Measurements from ENCODE around the gene SMURF1. TPM values are rescaled to one million over a fixed set of nuclear protein-coding genes. Genes with fewer than 3 reads are reported as not detected.

The SMURF1 gene
- total RNA-seq, 1 experiment from 2014 or later: 15.9 TPM

DNA sequence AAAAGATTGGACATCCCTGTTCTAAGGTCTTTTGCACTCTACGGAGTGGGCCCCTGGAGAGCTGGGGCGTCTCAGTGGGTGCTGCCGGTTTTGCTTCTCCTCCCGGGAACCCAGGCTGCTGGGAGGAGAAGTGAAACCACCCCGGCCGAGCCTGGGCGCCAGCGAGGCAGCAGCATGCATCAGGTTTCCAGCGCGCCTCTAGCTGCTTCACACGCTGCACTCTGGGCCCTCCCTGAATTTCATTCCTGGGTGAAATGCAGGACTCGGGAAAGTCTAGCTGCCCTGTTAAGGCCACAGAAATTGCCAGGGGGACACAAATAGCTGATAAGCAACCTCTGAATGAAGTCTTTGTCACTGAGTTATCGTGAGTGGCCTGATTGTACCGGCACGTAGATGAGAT lies 138.1 kb downstream of the SMURF1 start:
- DNase-seq (ENCODE audit: low read depth): no peak

DNA sequence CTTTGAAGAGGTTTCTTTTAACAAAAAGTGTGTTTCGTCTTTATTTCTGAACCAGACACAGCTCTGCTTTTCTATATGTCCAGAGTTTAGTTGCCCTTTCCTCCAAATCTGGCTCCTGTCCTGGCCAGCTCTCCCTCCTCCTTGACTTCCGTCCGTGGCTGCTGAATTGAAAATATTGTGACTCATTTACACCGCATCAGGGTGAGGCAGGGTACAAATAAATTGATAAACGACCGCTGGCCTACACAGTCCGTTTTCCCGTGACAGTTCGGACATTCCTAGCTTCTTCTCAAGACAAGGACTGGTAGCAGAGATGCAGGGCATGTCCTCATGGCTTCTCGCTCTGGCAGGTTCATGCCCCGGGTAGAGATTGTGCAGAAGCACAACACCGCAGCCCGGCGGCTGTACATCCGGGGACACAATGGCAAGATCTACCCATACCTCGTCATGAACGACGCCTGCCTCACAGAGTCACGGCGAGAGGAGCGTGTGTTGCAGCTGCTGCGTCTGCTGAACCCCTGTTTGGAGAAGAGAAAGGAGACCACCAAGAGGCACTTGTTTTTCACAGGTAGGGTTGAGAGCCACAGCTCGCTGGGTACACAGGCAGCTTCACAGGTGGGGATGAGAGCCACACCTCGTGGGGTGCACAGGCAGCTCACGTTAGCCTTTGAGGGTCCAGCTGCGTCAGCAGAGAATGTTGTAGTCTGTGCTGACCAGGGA lies 139.0 kb downstream of the SMURF1 start:
- DNase-seq (ENCODE audit: low read depth): no peak

DNA sequence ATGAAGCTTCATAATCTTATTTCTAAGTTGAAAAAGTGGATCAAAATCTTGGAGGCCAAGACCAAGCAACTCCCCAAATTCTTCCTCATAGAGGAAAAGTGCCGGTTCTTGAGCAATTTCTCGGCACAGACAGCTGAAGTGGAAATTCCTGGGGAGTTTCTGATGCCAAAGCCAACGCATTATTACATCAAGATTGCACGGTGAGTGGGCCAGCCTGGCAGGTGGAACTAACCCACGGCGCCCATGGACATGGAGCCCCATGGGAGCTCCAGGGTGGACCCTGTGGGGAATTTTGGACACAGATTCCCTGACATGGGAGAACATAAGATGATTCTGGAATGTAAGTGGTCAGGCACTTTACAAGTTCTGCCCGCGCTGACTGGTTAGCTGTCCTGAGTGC lies 139.7 kb downstream of the SMURF1 start:
- DNase-seq (ENCODE audit: low read depth): no peak

DNA sequence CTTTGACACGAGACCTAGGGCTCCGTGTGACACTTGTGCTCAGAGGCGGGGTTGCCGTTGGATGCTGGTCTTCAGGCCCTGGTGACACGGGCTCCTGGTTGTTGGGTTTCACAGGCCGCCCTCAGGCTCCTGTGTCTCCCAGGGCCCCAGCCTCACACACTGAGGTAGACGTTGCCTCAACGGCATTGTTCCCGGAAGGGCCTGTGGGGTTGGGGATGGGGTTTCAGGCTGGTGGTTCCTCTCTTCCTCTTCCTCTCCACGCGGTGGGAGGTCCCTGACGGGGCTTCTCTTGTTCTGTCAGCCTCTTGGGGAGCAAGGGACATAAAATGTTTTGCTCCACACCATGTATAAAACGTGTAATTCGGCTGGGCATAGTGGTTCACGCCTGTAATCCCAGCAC lies 140.5 kb downstream of the SMURF1 start:
- DNase-seq (ENCODE audit: low read depth): no peak

DNA sequence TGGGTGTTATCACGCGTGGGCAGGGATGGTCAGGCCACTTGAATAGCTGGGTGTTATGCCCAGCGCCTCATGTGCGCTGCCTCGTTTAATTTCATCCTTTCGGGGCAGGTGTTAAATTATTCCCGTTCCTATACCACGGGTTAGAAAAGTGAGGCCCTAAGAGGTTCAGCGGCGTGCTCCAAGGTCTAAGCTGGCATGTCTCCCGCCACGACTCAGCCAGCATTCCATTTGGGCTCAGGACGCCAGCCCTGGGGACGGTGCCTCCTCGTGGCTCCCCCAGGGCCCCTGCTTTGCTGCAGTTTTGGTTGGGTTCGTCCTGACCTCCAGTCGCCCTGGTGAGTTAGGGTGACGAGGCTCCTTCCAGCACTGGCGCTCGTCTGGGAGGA lies 141.1 kb downstream of the SMURF1 start:
- no peak for DNase-seq (ENCODE audit: low read depth)

DNA sequence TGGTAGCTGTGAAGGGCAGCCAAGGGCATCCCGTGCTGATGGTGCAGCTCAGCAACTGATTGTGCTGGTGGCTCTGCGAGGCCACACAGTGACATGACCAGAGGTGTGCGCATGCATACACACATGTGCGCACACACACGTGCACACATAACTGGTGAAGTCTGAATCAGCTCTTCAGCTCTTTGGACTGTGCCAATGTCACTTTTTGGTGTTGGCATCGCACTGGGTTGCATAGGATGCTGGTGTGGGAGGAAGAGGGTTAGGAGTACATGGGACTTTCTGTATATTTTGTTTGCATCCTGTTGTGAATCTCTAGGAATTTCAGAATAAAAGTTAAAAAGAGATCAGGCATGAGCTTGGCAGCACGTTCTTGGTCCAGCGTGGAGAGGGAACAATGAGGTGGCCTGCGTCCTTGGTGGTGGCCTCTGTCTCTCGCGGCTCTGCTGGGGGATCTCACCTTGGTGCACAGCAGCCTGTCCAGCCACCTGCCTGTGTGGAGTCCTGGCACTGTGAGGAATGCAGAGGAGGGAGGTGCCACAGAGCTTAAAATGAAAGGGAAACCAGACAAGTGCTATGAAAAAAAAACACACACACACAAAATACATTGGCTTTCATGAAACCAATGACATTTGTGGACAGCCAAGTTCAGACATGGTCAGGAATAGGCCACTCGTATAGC lies 141.6 kb downstream of the SMURF1 start:
- DNase-seq (ENCODE audit: low read depth): no peak

DNA sequence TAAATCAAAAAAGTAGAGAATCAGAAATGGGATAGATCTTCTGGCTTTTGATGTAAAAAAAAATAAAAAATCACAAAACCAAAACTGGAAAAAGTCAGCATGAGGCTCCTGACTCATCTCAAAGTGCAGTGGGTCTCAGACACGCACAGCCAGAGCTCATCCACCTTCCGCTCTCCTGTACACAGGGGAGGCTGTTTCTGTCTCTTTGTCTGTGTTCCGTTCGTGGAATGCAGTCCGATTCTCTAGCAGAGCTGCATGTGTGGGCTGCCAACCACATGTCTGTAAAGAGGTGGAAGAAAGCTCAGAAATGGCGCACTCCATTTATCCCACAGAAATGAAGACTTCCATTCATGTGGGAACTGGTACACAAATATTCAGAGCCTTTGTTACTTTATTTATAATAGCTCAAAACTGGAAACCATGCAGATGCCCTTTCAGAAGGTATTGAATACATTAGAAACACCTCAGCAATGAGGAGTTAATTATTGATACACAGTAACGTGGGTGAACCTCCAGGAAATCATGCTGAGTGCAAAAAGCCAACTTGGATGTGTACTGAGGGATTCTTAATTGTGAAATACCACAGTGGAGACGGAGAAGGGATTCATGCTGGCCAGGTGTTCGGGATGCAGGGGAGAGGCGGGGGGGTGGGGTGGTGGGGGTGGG lies 142.3 kb downstream of the SMURF1 start:
- no peak for DNase-seq (ENCODE audit: low read depth)

DNA sequence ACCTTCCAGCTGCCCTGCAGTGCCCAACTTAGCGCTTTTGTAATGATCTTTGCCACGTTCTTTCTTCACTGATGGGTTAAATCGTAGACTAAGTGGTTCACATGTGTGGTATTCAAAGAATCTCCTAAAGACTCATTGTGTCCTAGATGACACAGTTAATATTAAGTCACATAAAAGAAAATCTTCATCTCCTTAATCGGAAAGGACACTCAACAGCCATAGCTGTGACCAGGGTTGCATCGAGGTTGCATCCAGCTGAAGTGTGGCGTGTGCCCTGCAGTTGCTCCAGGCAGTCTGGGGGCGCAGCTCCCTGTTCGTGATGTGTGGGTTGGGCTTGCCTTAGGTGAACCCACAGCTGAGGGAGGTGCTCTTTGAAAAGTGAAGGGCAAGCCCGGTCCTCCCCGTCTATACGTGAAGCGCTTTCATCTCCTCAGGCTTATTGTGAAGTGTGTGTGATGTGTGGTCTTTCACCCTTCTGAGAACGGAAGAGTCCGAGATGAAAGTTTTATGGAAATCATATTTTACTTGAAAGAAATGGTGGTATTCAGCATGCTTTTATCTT lies 142.9 kb downstream of the SMURF1 start:
- no peak for DNase-seq (ENCODE audit: low read depth)

DNA sequence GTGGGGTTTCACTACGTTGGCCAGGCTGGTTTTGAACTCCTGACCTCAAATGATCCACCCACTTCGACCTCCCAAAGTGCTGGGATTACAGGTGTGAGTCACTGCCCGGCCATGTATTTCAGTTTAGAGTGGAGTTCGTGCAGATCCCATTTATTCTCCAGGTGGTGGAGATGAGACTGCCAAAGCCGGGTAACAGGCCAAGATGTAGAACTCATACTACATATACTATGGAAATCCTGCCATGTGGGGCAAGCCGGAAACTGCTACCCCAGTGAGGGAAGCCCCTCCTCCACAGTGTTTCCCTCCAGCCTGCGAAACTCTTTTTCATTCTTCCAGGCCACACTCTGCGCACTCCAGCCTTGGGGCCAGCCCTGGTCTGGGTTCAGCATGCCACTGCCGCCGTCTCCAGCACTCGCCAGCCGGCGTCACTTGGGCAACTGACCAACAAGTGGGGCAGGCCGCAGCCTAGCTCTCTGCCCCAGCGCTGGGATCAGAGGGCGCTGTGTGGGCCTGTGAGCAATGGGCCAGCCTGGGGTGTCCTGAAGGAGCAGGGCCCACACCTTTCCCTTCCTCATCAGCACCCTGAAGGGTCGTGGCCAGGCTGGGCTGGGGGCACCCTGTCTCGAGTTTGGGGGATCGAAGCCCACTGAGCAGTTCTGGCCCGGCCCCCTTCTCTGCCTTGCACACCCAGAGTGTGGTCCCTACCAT lies 143.6 kb downstream of the SMURF1 start:
- DNase-seq (ENCODE audit: low read depth): no peak

DNA sequence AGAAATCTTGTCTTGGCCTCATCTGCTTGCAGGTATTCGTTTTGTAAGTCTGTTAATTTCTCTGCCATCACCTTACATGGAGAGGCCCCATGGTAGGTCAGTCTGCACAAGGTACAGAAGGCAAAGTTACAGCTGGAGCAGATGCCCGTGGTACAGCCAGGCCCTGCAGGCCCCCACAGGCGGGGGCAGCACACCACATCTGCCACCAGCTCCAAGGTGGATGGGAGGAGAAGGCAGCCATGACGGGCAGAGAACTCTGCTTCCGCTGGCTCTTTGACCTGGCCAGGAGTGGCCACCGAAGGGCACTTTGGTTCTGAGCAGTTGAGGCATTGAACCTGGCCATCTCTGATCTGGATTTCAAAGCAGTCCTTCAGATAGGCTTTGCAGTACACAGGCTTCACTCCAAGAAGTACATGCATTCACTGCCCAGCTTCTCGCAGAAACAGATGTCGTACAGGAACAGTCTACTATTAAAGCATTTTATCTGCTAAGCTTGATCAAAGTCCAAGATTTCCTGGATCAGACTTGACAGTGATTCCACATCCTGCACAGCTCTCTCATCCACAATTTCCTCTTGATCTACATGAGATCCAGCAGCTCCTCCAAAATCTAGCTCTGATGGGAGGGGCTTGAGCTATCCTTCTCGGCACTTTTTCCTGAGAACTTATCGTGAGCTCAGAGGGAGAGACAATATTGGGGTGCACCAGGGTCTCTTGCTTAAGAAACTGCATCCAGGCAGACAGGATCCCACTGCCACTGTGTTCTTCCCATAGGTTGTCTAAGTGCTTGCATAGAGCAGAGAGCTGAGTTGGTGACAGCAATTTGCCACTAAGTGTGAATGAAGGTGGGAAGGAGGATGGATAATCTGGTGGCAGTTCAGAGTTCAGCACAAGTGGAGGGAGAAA lies 144.8 kb downstream of the SMURF1 start:
- no peak for DNase-seq (ENCODE audit: low read depth)

DNA sequence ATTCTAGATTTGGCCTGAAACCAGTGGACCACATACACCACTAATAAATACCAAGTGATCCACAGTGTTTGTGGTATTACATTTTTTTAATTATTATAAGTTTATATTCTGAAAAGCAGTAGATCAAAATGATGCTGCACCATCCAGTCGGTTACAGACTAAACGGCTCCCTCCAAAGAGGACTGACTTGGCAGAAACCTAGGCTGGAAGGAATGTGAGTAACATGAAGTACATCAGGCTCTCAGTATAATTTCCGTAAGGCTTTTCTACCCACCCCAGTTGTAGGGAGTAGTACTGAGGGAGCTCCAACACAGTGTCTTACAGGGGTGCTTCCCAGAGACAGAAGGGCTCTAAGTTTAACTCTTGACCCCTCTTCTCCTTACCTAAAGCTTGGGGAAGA lies 146.1 kb downstream of the SMURF1 start:
- no peak for DNase-seq (ENCODE audit: low read depth)

DNA sequence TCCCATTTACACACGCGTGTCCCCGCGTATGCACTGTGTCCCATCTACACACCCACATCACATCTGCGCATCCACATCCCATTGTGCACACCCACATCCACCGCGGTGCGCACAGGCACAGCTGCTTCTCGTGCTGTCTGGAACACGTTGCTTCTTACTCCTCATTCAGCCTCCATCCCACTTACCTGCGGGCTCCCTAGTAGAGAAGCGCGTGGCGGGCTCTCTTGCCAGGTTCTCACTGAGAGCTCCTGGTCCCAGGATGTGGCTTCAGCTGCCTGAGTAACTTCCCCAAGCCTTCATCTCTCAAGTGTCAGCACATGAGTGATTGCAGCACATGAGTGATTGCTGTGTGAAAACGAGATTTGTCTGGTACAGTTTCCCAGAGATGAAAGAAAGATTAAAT lies 147.8 kb downstream of the SMURF1 start:
- DNase-seq (ENCODE audit: low read depth): no peak

DNA sequence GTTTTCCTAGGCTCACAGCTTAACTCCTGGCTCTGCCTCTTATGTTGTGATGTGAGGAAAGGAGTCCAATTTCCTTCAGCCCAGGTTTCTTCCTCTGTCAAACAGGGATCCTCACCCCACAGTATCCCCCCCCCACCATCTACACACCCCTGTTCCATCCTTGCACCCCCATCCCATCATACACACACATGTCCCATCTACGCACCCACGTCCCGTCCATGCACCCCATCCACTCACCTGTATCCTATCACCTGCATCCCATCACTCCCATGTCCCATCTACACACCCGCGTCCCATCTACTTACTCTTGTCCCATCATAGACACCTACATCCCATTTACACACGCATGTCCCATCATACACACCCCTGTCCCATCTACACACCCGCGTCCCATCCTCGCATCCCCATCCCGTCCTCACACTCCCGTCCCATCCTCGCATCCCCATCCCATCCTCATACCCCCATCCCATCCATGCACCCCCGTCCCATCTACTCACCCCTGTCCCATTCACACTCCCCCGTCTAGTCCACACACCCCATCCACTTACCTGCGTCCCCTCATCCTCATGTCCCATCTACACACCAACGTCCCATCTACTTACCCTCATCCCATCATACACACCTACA lies 148.3 kb downstream of the SMURF1 start:
- no peak for DNase-seq (ENCODE audit: low read depth)

DNA sequence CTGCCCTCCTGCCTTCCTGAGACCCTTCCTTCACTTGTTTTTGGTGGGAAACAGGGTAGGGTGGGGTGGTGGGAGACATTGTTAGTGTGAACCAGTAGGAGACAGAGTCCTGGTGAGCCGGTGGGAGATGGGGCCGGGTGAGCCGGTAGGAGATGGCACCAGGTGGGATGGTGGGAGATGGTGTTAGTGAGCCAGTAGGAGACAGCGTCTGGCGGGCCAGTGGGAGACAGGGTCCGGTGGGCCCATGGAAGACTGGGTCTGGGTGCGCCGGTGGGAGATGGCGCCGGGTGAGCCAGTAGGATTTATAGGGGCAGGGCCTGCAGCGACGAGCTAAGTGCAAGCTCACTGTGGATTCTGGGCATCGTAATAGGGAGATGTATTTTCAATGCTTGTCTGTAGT lies 148.8 kb downstream of the SMURF1 start:
- DNase-seq (ENCODE audit: low read depth): no peak

DNA sequence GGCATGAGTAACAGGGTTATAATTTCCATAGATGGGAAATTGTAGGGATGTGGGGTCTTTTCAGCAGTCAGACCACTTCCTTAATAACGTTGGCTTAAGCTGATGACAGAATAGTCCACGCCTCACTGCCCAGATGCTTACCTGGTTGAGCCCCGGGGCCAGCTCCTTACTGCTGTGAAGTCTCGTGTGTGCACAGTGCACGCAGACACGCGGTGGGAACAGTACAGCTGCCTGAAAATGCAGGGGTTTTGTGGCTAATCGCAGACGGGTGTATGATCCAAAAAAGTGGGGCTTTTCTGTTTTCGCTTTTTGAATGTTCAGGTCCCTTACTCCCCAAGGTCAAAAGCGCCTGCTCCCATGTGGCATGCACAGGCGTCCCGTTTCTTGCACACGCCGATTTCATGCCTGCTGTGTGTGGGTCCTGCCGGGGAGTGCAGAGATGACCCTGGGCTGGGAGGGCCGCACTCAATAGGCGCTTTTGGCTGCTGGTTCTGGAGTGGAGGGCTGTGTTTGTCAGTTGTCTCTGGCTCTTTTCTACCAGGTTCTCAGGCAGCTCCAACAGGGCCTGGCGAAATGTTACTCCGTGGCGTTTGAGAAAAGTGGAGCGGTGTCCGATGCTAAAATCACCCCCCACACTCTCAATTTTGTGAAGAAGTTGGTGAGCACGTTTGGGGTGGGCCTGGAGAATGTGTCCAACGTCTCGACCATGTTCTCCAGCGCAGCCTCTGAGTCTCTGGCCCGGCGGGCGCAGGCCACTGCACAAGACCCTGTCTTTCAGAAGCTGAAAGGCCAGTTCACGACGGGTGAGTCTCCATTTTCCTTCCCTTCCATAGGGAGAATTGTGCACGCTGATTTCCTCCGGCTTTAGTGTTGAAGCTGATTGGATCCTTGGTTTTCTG lies 149.6 kb downstream of the SMURF1 start:
- DNase-seq (ENCODE audit: low read depth): no peak

DNA sequence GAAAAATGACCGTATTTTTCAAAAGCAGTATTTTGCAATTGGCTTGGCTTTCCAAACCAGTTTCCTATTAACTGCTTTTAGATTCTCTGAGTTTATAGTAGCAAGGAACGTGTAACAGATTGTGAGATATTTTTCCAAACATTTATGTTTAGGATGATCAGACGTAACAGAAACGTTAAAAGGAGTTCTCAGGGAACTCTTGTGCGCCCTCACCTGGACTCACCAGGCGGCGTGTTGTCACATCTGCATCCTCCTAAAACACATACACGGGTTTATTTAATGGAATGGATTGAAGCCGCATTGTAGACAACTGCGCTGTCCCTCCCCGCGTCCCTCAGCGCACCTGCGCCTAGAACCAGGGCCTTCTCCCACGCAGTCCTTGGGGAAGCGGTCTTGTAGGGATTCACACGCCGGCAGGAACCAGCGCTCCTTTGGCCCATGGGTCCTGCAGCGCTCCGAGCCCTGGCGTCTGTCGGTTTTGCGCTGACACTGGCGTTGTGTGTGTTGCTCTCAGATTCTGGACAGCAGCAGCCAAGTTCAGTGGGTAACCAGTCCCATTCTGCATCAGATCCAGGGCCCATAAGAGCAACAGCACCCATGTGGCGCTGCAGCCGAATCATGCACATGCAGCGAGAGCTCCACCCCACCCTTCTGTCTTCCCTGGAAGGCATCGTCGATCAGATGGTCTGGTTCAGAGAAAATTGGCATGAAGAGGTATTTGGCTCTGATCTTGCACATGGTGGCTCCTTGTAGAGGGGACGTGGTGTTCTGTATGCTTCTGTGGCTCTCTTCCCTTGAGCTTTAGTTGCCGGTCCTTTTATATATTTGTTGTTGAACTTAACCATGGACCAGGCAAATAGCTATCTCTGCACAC lies 150.6 kb downstream of the SMURF1 start:
- DNase-seq (ENCODE audit: low read depth): no peak

DNA sequence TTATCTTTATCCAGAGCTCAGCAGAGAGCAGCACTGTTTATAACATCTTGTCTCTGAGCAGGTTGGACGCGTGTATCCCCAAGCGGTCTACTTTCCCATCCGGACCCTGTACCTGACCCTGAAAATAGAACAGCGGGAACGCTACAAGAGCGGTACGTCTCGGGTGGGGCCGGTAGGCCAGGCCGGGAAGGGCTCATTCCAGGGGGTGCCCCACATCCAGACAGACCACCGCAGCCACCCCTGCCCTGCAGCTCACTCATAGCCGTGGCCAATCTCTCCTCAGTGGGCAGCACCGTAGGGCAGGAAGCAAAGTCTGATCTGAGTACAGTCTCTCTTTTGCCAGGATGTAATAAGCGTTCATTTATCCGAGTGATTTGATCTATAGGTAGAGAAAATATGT lies 151.8 kb downstream of the SMURF1 start:
- no peak for DNase-seq (ENCODE audit: low read depth)

DNA sequence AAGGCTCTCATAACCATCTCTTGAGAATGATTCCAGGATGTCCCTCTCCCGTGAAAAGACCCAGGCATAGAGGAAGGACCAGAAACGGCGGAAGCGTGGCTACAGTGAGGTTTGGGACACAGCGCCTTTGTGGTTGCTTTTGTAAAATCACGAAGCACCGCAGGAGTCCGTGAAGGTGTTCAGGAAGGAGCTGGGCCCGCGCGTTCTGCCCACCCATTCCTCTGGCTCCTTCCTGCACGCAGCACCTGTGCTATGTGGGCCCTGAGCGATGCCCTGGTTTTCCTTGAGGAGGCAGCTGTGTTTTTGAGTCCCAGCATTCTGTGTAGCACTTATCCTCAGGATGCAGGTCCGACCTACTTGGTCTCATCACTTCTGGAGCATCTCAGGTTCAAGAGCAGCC lies 152.8 kb downstream of the SMURF1 start:
- no peak for DNase-seq (ENCODE audit: low read depth)

DNA sequence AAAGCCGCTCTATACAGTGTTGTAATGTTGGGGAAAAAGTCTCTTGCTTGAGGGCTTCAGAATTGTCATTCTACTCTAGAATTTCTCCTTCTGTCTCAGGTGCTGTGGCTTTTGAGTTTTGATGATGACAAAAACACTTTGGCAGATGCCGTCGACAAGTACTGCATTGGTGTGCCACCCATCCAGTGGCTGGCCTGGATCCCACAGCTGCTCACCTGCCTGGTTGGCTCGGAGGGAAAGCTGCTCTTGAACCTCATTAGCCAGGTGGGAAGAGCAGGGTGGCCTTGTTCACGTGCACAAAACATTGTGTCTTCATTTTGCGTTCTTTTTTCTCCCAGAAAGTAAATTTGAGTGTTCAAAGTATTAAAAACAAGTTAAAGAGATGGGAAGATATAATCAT lies 153.6 kb downstream of the SMURF1 start:
- DNase-seq (ENCODE audit: low read depth): no peak

Measured in RPMI7951 (cell line).